Left forelimb (tissue), 1 donor: ENCODE data around the gene FSCN2.
A peak's percentile ranks its signal among the peaks of the same experiment; 100 is the strongest.

Source experiments
- DNase-seq: peaks from one replicate; pipeline ENCODE4 v3.0.0-alpha.2; 2018; ENCODE audit warnings: low spot score

Gene FSCN2

GRCh38 chr17:81491181-81491581, 37.0 kb upstream of the FSCN2 start:
- no peak for DNase-seq

DNA sequence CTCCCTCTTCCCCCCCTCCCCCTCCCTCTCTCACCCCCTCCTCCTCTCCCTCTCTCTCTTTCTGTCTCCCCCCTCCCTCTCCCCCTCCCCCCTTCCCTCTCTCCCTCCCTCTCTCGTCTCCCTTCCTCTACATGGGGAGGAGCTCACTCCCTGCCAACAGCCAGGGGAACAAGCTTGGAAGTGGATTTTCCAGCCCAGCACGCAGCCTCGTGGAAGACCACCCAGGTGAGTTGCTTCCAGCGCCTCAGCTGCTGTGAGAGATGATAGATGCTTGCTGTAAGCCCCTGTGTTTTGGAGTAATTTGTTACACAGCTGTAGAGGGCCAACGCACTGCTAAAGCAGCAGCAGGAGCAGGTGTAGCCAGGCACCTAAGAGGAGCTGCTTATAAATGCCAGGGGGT, 36.4 kb upstream of the FSCN2 start:
- DNase-seq: no peak

- DNase-seq: no peak
These were observed 36.0 kb upstream of the FSCN2 start for GRCh38 chr17:81492202-81492601.

- no peak for DNase-seq
These were observed 35.5 kb upstream of the FSCN2 start for GRCh38 chr17:81492706-81493105.

DNA sequence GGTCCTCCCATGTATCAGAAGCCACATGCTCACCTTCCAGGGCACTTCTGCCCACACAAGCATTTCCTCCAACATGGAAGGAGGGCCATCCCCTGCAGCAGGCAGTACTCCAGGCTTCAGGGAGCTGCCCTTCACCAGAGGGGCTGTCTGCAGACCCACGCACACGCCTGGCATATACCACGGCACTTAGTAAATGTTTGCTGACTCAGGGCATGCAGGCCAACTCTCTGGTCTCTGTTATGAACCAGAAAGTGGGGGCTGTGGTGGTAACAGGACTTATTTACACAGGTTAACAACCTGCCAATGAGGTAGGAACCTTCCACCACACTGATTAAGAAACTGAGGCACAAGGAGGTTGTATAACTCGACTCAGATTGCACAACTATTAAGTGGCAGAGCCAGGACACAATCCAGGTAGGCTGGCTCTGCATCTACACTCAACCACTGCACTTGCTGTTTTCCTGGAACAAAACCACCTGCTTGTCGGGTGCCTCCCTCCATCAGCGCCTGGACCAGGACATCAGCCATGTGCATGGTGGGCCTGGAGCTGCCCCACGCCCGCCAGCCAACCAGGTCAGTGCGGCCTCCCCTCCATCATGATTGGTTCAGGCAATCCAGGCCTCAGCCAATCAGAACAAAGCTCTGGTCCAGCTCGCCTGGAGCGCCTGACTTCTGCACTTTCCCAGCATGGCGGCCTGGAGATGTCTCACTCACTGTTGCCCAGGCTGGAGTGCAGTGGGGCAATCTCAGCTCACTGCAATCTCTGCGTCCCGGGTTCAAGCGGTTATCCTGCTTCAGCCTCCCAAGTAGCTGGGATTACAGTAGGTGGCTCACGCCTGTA, 34.8 kb upstream of the FSCN2 start:
- no peak for DNase-seq

GRCh38 chr17:81494626-81495377, 33.4 kb upstream of the FSCN2 start:
- no peak for DNase-seq

DNA sequence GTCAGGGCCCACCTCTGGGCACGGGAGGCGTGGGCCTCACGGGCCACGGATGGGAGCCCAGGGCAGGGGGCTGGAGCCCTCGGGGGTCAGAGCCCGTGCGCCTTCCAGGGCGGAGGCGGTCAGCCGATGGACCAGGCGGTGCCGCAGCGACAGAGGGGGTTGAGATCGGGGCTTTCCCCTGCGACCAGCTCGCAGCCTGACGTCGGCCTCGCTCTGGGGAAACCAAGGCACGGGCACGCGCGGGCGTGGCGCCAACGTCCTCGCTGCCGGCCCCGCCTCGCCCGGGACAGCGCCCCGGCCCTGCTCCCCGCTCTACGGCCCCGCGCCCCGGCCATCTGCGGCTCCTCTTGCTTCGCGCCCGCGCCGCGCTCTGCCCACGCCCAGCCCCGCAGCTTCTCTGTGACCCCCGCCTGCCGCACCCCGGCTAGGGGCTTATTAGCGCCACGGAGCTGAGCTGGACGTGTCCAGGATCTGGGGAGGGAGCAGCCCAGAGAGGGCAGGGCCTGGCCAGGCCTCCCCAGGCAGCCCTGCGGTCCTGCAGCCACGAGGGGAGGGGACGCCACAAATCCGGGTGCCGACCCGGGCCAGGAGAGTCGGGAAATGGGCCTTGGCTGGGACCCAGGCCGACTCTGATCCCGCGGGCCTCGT, 29.1 kb upstream of the FSCN2 start:
- peak; percentile 65 for DNase-seq

- no peak for DNase-seq
These were observed 28.6 kb upstream of the FSCN2 start for GRCh38 chr17:81499601-81499970.

- DNase-seq: peak; percentile 62
These were observed 28.1 kb upstream of the FSCN2 start for GRCh38 chr17:81500047-81500446.

DNA sequence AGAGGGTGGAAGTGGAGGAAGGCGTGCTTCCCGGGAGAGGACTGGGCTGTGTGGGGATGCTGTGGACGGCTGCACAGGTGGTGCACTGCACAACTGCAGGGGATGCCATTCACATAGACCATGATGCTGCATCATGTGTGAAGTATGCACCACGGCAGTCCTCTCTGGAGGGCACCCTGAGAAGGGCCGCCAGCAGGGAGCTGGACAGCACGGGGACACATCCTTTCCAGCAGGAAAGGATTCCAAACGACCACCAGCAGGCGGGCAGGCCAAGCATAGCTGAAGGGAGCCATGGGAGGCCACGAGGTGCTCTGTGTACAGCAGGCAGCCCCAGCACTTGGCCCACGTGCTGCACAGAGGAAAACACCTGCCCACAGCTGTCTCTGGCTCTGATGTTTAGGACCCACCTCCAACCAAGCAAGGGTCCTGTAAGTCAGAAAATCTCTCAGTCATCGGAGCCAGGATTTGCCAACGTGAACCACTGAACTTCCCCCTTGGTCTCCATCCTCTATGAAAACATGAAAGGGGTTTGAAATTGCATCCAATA, 25.6 kb upstream of the FSCN2 start:
- DNase-seq: no peak

DNA sequence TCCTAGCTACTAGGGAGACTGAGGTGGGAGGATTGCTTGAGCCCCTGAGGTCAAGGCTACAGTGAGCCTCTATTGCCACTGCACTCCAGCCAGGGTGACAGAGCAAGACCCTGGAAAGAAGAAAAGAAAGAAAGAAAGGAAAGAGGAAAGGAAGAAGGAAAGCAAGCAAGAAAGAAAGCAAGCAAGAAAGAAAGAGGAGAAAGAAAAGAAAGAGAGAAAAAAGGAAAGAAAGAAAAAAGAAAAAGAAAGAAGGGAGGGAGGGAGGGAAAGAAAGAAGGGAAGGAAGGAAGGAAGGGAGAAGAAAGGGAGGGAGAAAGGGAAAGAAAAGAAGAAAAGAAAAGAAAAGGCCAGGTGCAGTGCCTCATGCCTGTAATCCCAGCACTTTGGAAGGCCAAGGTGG, 24.6 kb upstream of the FSCN2 start:
- no peak for DNase-seq

GRCh38 chr17:81508639-81509206, 19.5 kb upstream of the FSCN2 start:
- DNase-seq: peak; percentile 64

DNA sequence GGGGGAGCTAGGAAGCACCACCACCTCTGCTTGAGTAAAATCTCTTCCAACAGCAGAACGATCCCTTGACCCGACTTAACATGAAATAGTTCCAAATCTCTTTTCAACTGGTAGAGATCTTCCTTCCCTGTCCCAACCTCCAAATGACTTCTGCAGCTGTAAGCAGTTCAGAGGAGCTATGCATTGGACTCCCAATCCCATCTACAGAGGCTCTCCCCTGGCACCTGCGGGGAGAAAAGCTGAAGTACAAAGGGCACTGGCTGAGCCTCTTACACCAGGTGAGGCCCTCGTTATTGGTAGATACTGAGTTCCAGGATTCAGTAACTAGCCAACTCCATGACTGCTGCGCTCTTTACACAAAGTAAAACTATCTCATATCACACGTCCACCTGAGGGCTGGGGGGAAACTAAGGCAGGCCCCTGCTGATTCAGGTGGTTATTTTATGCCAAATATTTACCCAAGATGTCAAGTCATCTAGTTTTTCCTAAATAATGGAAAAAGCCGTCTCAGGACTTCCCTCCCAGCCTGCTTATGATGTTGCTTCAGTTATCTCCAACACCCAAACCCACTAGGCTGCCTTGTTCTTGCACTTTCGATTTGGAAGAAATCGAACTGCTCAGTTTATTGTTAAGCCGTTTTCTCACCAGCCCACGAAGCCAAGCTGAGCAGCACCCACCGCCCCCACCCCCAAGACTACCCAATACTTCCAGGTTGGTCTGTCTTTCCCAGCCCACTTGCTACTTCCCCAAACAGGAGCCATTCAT, 18.8 kb upstream of the FSCN2 start:
- no peak for DNase-seq

GRCh38 chr17:81509972-81510784, 18.0 kb upstream of the FSCN2 start:
- DNase-seq: no peak

DNA sequence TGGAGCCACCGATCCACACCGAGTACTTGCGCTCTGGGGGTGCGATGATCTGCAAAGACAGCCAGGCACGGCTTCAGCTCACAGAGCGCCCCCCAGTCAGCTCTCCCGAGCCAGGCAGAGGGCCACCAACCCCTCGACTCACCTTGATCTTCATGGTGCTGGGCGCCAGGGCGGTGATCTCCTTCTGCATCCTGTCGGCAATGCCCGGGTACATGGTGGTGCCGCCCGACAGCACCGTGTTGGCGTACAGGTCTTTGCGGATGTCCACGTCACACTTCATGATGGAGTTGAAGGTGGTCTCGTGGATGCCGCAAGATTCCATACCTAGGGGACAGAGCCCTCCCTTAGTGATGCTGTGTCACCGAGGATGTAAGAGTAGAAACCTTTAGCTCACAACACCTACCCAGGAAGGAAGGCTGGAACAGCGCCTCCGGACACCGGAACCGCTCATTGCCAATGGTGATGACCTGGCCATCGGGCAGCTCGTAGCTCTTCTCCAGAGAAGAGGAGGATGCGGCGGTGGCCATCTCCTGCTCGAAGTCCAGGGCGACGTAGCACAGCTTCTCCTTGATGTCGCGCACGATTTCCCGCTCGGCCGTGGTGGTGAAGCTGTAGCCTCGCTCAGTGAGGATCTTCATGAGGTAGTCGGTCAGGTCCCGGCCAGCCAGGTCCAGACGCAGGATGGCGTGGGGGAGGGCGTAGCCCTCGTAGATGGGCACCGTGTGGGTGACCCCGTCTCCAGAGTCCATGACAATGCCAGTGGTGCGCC, 17.2 kb upstream of the FSCN2 start:
- no peak for DNase-seq

GRCh38 chr17:81511554-81511803, 16.7 kb upstream of the FSCN2 start:
- DNase-seq: no peak

- no peak for DNase-seq
These were observed 16.2 kb upstream of the FSCN2 start for GRCh38 chr17:81511804-81512561.

DNA sequence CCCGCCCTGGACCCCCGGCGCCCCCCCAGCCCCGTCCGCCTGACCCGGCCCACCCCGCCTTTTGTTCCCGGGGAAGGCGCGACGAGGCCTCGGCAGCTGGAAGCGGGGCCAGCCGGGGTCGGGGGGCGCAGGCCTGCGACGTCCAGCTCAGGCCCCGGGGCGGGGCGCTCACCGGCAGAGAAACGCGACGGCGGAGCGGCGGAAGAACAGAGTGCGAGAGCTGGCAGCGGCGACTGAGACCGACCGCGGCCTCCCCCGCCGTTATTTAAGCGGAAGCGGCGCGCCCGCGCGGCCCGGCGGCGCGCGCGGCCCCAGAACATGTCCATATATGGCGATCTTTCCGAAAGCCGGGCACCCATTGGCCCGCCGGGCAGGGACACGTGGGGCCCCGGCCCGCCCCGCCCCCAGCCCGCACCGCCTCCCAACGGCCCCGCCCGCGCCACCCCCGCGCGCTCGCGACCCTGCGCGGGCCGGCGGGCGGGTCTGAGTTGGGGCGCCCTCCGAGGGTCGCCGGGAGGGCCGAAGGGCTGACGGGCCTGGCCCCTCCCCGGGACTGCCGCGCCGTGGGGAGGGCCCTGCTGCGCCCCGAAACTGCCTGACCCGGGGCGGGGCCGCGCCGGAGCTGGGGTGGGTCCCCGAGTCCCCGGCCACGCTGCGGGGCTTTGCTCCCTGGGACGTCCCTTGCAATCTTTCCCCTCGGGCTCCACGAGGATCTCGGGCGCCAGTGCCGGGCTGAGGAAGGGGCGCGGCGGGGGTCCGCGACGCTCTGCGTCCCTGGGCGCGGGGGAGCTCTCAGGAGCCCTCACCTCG, 15.4 kb upstream of the FSCN2 start, which contains the start of gene ACTG1:
TSS of gene ACTG1 (minus strand) at position 238 of the 810 bp plus-strand sequence. CDS start 445 bp downstream, outside the sequence.
- peak; percentile 98 for DNase-seq
